SK-N-SH (cell line): ENCODE measurements around the gene DGKZ. TPM values are rescaled to one million over a fixed set of nuclear protein-coding genes. Genes with fewer than 3 reads are reported as not detected.

Experiments
- CTCF ChIA-PET: fragments of 300-600, 350-600 bp; formaldehyde crosslinking; extraction: SDS; loops from one replicate; lab custom pipeline; 2021; lab: Yijun Ruan, JAX
- POLR2A ChIA-PET: fragments of 350-600 bp; sonication (Branson Sonifier 250); formaldehyde crosslinking; extraction: SDS; loops from one replicate; lab custom pipeline; 2020; ENCODE audit warnings: antibody characterized with exemption, inconsistent platforms; lab: Yijun Ruan, JAX
- DNase-seq: peaks from one replicate; pipeline ENCODE4 v3.0.0; 2012
- H2AFZ ChIP-seq: fragments of 200-600 bp; sonication (generic); 2 replicates; pipeline ENCODE4 v1.8.1; 2016; ENCODE audit warnings: antibody characterized with exemption, mild to moderate bottlenecking, low read depth
- H3F3A ChIP-seq: fragments of 200-600 bp; sonication (generic); replicated peaks from 2 replicates; pipeline ENCODE3; 2016; ENCODE audit warnings: antibody characterized with exemption, mild to moderate bottlenecking; ENCODE audit not compliant: insufficient read depth
- H3K27ac ChIP-seq, 2 experiments: fragments of 200-500 bp in 1 of 2; fragments of 200-600 bp in 1 of 2; sonication (Bioruptor generic) in 1 of 2; sonication (generic), shearing (Covaris generic) in 1 of 2; 2 replicates each; pipeline versions ENCODE4 v1.5.1 to v1.6.1; 2014 to 2016; ENCODE audit warnings: low read depth in 2 of 2, inconsistent platforms in 1 of 2, low read length in 1 of 2, mild to moderate bottlenecking in 1 of 2, mixed read lengths in 1 of 2
- H3K27me3 ChIP-seq: fragments of 200-600 bp; sonication (generic), shearing (Covaris generic); 2 replicates; pipeline ENCODE4 v1.6.1; 2016; ENCODE audit warnings: mixed run types; ENCODE audit not compliant: insufficient read depth
- H3K36me3 ChIP-seq, 2 experiments: fragments of 200-500 bp in 1 of 2; fragments of 200-600 bp in 1 of 2; sonication (Bioruptor generic) in 1 of 2; sonication (generic) in 1 of 2; replicated peaks in 1 of 2; 2 replicates each; pipeline versions ENCODE3 to v1.5.1; 2014 to 2016; ENCODE audit warnings: low read length in 1 of 2, mild to moderate bottlenecking in 1 of 2; ENCODE audit not compliant: insufficient read depth in 2 of 2, control insufficient read depth in 1 of 2
- H3K4me1 ChIP-seq, 2 experiments: fragments of 200-500 bp in 1 of 2; fragments of 200-600 bp in 1 of 2; sonication (Bioruptor generic) in 1 of 2; sonication (generic), shearing (Covaris generic) in 1 of 2; 2 replicates each; pipeline versions ENCODE4 v1.5.1 to v1.6.1; 2014 to 2016; ENCODE audit warnings: low read depth in 1 of 2, low read length in 1 of 2, mixed run types in 1 of 2; ENCODE audit not compliant: insufficient read depth in 2 of 2, control insufficient read depth in 1 of 2
- H3K4me2 ChIP-seq: fragments of 200-600 bp; sonication (generic), shearing (Covaris generic); 2 replicates; pipeline ENCODE4 v1.6.1; 2017; ENCODE audit warnings: mixed run types
- H3K4me3 ChIP-seq, 2 experiments: fragments of 200-500 bp in 1 of 2; fragments of 200-600 bp in 1 of 2; sonication (Bioruptor generic) in 1 of 2; sonication (generic), shearing (Covaris generic) in 1 of 2; 2 replicates each; pipeline versions ENCODE4 v1.5.1 to v1.8.1; 2014 to 2016; ENCODE audit warnings: low read depth in 2 of 2, inconsistent platforms in 1 of 2, low read length in 1 of 2, mild to moderate bottlenecking in 1 of 2, mixed read lengths in 1 of 2, moderate library complexity in 1 of 2
- H3K79me2 ChIP-seq: fragments of 200-600 bp; sonication (generic); 2 replicates; pipeline ENCODE4 v1.8.1; 2017; ENCODE audit warnings: mild to moderate bottlenecking; ENCODE audit not compliant: insufficient read depth
- H3K9ac ChIP-seq: fragments of 200-600 bp; sonication (generic); 2 replicates; pipeline ENCODE4 v1.6.1; 2017; ENCODE audit warnings: mixed run types
- H3K9me2 ChIP-seq: fragments of 200-600 bp; sonication (generic); 2 replicates; pipeline ENCODE4 v1.6.1; 2017; ENCODE audit warnings: mixed run types
- H3K9me3 ChIP-seq: fragments of 200-600 bp; sonication (generic); 2 replicates; pipeline ENCODE4 v1.6.1; 2017; ENCODE audit warnings: mixed run types, mild to moderate bottlenecking, moderate library complexity
- H4K20me1 ChIP-seq: fragments of 200-600 bp; sonication (generic); 2 replicates; pipeline ENCODE4 v1.6.1; 2017; ENCODE audit warnings: mild to moderate bottlenecking, mixed run types; ENCODE audit not compliant: insufficient read depth
- EP300 ChIP-seq, 2 experiments: IDR thresholded peaks; 2 replicates each; pipeline versions ENCODE4 v1.4.0 to v1.6.1; 2012; ENCODE audit warnings: borderline replicate concordance in 1 of 2, low read depth in 1 of 2, low read length in 1 of 2
- FOXJ3 ChIP-seq: sonication (generic); formaldehyde crosslinking; IDR thresholded peaks from 2 replicates; pipeline ENCODE4 v1.5.1; 2020; ENCODE audit warnings: mild to moderate bottlenecking, missing genetic modification reagents
- GATA2 ChIP-seq: sonication (generic); formaldehyde crosslinking; IDR thresholded peaks from 2 replicates; pipeline ENCODE4 v1.5.0; 2020; ENCODE audit warnings: mild to moderate bottlenecking, missing genetic modification reagents
- MEF2A ChIP-seq: IDR thresholded peaks from 2 replicates; pipeline ENCODE4 v1.4.0; 2012; ENCODE audit warnings: low read depth, borderline replicate concordance
- RCOR1 ChIP-seq: fragments of 150-350 bp; IDR thresholded peaks from 2 replicates; pipeline ENCODE4 v1.6.1; 2017; ENCODE audit warnings: antibody characterized with exemption, low read length
- SIN3A ChIP-seq: IDR thresholded peaks from 2 replicates; pipeline ENCODE4 v1.6.1; 2012; ENCODE audit warnings: low read depth, mild to moderate bottlenecking, low read length, moderate library complexity, borderline replicate concordance
- TAF1 ChIP-seq: IDR thresholded peaks from 2 replicates; pipeline ENCODE4 v1.6.1; 2012; ENCODE audit warnings: low read depth, mild to moderate bottlenecking, low read length, moderate library complexity, borderline replicate concordance
- TCF12 ChIP-seq: IDR thresholded peaks from 2 replicates; pipeline ENCODE4 v1.4.0; 2012
- TEAD4 ChIP-seq: IDR thresholded peaks from 2 replicates; pipeline ENCODE4 v1.4.0; 2012; ENCODE audit warnings: mild to moderate bottlenecking, borderline replicate concordance; ENCODE audit not compliant: insufficient read depth
- WGBS: methylation state at CpG from one replicate; pipeline ENCODE4 v1.1.6; 2017; ENCODE audit warnings: low lambda C conversion rate; 5-methylcytosine and 5-hydroxymethylcytosine counted together
- polyA plus RNA-seq, 3 experiments: library from polyadenylated mRNA; depleted of rRNA; stranded (reverse); fragments of >200 nt; gene quantifications; 2 replicates each; pipeline ENCODE4 v1.2.3, GENCODE V29; 2012
- TF ChIP-seq, protein P1 (sequence below): fragments of 200-600 bp; sonication (generic); IDR thresholded peaks from 2 replicates; pipeline ENCODE4 v1.6.1; 2017; ENCODE audit warnings: antibody characterized with exemption, mild to moderate bottlenecking, moderate library complexity
- TF ChIP-seq, protein P2 (sequence below): IDR thresholded peaks from 2 replicates; pipeline ENCODE4 v1.4.0; 2012; ENCODE audit warnings: low read depth
- TF ChIP-seq, protein P3 (sequence below): IDR thresholded peaks from 2 replicates; pipeline ENCODE4 v1.4.0; 2012; ENCODE audit warnings: low read depth, borderline replicate concordance
- TF ChIP-seq, protein P4 (sequence below): fragments of 150-350 bp; IDR thresholded peaks from 2 replicates; pipeline ENCODE4 v1.6.1; 2016; ENCODE audit warnings: mild to moderate bottlenecking, low read depth, low read length

Gene DGKZ
- polyA plus RNA-seq, 1 of the 3 experiments (the other 2 are of a cell fraction): 33.2 TPM

DNA sequence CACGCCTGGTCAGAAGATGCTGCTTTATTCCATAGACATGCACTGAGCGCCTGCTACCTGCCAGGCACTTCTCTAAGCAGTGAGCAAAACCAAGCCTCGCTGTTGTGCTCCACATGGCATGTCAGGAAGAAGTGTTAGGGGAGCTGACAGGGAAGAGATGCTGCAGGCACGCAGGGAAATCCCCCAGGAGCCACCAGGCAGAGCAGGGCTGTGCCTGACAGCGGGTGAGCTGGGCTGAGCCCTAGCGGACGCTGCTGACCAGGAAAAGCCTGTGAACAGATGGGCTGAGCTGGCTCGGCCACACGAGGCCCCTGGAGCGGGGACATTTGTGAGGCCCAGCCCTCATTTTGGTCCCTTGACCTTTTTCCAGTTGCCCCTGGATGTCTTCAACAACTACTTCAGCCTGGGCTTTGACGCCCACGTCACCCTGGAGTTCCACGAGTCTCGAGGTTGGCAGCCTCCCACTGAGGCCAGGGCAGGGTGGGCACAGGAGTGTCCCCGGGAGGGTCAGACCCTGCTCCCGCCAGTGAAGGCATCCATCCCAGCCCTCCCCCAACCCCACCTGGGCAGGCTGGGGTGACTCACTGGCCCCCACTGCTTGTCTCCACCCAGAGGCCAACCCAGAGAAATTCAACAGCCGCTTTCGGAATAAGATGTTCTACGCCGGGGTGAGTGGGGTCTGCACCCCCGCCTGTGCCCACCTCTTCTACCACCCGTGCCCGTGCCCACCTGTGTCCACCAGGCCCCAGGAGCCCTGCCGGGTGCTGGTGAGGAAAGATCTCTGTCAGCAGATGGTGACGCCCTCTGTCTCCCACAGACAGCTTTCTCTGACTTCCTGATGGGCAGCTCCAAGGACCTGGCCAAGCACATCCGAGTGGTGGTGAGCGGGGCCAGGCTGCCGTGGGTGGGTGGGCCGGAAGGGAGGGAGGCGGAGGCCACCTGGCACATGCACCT is 26.8 kb downstream of the DGKZ start:
- no peak for DNase-seq
- H3F3A ChIP-seq: peaks cover 5% of the 10 kb centered on the region
- ChIA-PET CTCF (interaction anchor here (1.0 kb wide), 1 partner anchor 18 kb away, joined by 3 read pairs; no protein-coding TSS in a partner anchor), POLR2A (no interaction called here)
- no peak overlapping the region for H3K9ac ChIP-seq
- H4K20me1 ChIP-seq: no peaks in the 10 kb centered on the region
- H3K9me3 ChIP-seq: no peaks in the 10 kb centered on the region
- H2AFZ ChIP-seq: no peak overlapping the region
- H3K79me2 ChIP-seq: no peaks in the 10 kb centered on the region
- H3K36me3 ChIP-seq: peaks cover 5 to 23% of the 10 kb centered on the region in 2 experiments
- H3K9me2 ChIP-seq: no peaks in the 10 kb centered on the region
- no peaks in the 10 kb centered on the region for H3K27me3 ChIP-seq
- H3K4me2 ChIP-seq: no peak overlapping the region
- H3K4me1 ChIP-seq: peaks cover 0 to 4% of the 10 kb centered on the region in 2 experiments; a peak in 1 of 4 replicates
- no peak overlapping the region for H3K4me3 ChIP-seq
- 90% methylated on average over 23 of the region's 30 CpGs for WGBS
- H3K27ac ChIP-seq: no peak overlapping the region
- TF ChIP-seq RCOR1 (no peak), SIN3A (no peak), TAF1 (no peak), FOXJ3 (CRISPR knock-in tag) (no peak), MEF2A (no peak), EP300 (IDR thresholded peaks at IDR 0.05; ENCODE audit: borderline replicate concordance in 1 of 2, low read depth in 1 of 2, low read length in 1 of 2) (no peak), GATA2 (CRISPR knock-in tag) (no peak), TCF12 (no peak), TEAD4 (no peak)
- TF ChIP-seq, protein P1, sequence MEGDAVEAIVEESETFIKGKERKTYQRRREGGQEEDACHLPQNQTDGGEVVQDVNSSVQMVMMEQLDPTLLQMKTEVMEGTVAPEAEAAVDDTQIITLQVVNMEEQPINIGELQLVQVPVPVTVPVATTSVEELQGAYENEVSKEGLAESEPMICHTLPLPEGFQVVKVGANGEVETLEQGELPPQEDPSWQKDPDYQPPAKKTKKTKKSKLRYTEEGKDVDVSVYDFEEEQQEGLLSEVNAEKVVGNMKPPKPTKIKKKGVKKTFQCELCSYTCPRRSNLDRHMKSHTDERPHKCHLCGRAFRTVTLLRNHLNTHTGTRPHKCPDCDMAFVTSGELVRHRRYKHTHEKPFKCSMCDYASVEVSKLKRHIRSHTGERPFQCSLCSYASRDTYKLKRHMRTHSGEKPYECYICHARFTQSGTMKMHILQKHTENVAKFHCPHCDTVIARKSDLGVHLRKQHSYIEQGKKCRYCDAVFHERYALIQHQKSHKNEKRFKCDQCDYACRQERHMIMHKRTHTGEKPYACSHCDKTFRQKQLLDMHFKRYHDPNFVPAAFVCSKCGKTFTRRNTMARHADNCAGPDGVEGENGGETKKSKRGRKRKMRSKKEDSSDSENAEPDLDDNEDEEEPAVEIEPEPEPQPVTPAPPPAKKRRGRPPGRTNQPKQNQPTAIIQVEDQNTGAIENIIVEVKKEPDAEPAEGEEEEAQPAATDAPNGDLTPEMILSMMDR: no peak
- TF ChIP-seq, protein P2, sequence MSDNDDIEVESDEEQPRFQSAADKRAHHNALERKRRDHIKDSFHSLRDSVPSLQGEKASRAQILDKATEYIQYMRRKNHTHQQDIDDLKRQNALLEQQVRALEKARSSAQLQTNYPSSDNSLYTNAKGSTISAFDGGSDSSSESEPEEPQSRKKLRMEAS: no peak
- TF ChIP-seq, protein P3, sequence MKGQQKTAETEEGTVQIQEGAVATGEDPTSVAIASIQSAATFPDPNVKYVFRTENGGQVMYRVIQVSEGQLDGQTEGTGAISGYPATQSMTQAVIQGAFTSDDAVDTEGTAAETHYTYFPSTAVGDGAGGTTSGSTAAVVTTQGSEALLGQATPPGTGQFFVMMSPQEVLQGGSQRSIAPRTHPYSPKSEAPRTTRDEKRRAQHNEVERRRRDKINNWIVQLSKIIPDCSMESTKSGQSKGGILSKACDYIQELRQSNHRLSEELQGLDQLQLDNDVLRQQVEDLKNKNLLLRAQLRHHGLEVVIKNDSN: no peak
- TF ChIP-seq, protein P4, sequence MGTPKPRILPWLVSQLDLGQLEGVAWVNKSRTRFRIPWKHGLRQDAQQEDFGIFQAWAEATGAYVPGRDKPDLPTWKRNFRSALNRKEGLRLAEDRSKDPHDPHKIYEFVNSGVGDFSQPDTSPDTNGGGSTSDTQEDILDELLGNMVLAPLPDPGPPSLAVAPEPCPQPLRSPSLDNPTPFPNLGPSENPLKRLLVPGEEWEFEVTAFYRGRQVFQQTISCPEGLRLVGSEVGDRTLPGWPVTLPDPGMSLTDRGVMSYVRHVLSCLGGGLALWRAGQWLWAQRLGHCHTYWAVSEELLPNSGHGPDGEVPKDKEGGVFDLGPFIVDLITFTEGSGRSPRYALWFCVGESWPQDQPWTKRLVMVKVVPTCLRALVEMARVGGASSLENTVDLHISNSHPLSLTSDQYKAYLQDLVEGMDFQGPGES: no peak
